Upper lobe of right lung (tissue), 1 donor: Measurements from ENCODE around the gene APBB2. TPM values are rescaled to one million over a fixed set of nuclear protein-coding genes. Genes with fewer than 3 reads are reported as not detected.

Source experiments
- ATAC-seq: fragments of 200-7000 bp; cut with Tn5 transposase; one replicate; pipeline ENCODE4 v1.9.1; 2020; ENCODE audit warnings: mild to moderate bottlenecking, moderate library complexity
- DNase-seq: peaks from one replicate; pipeline ENCODE4 v3.0.0-alpha.2; 2020
- H3K27ac ChIP-seq: fragments of 200-600 bp; one replicate; pipeline ENCODE4 v1.8.0; 2022
- H3K27me3 ChIP-seq: fragments of 200-600 bp; one replicate; pipeline ENCODE4 v1.8.0; 2022; ENCODE audit warnings: mild to moderate bottlenecking
- H3K36me3 ChIP-seq: fragments of 200-600 bp; one replicate; pipeline ENCODE4 v1.8.0; 2022
- H3K4me1 ChIP-seq: fragments of 200-600 bp; one replicate; pipeline ENCODE4 v1.8.0; 2022
- H3K4me3 ChIP-seq: fragments of 200-600 bp; one replicate; pipeline ENCODE4 v1.8.0; 2022; ENCODE audit warnings: mild to moderate bottlenecking
- H3K9me3 ChIP-seq: fragments of 200-600 bp; one replicate; pipeline ENCODE4 v1.8.0; 2022
- intact Hi-C: fragments of 100-400 bp; cut with DNase I; formaldehyde crosslinking; loops from one replicate; pipeline ENCODE4 v1.11.0; 2022
- total RNA-seq: library from RNA; stranded (reverse); fragmentation: NEBNext Ultra II Directional; extraction: Animal tissue kit (Norgen Biotek cat#: 25700); gene quantifications from one replicate; pipeline ENCODE4 v1.2.1, GENCODE V29; 2021
- TF ChIP-seq, protein P1 (sequence below): fragments of 200-600 bp; IDR thresholded peaks from one replicate; pipeline ENCODE4 v1.8.0; 2022; ENCODE audit warnings: antibody characterized with exemption
- donor health status: DM: no; HTN: yes; CAD: no; lungs with severe emphysema.

Gene APBB2
- total RNA-seq, 1 donor from 2014 or later, result 88.2 TPM

DNA sequence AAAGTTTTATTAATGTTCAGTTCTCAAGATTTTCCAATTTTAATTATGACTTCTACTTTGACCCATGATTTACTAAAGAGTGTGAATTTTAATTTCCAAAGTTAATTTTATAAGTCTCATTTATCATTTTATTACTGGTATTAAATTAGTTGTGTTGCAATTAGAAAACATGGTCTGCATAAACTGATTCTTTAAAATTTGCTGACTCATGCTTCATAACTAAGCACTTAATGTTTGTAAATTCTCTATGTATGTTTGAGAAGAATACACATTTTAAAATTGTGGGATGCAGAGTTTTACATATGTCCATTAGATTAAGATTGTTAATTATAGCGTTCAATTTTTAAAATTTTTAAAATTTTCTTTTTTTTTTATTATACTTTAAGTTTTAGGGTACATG is 22.2 kb upstream of the APBB2 start:
- Histone ChIP-seq H3K4me1 (no peaks in the 10 kb centered on the region), H3K27ac (no peak overlapping the region), H3K9me3 (no peaks in the 10 kb centered on the region), H3K27me3 (no peaks in the 10 kb centered on the region), H3K36me3 (no peaks in the 10 kb centered on the region), H3K4me3 (no peak overlapping the region)
- no peak for DNase-seq
- intact Hi-C loops, result no loop called here
- ATAC-seq, result no peak
- TF ChIP-seq, protein P1, sequence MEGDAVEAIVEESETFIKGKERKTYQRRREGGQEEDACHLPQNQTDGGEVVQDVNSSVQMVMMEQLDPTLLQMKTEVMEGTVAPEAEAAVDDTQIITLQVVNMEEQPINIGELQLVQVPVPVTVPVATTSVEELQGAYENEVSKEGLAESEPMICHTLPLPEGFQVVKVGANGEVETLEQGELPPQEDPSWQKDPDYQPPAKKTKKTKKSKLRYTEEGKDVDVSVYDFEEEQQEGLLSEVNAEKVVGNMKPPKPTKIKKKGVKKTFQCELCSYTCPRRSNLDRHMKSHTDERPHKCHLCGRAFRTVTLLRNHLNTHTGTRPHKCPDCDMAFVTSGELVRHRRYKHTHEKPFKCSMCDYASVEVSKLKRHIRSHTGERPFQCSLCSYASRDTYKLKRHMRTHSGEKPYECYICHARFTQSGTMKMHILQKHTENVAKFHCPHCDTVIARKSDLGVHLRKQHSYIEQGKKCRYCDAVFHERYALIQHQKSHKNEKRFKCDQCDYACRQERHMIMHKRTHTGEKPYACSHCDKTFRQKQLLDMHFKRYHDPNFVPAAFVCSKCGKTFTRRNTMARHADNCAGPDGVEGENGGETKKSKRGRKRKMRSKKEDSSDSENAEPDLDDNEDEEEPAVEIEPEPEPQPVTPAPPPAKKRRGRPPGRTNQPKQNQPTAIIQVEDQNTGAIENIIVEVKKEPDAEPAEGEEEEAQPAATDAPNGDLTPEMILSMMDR, result no peak

DNA sequence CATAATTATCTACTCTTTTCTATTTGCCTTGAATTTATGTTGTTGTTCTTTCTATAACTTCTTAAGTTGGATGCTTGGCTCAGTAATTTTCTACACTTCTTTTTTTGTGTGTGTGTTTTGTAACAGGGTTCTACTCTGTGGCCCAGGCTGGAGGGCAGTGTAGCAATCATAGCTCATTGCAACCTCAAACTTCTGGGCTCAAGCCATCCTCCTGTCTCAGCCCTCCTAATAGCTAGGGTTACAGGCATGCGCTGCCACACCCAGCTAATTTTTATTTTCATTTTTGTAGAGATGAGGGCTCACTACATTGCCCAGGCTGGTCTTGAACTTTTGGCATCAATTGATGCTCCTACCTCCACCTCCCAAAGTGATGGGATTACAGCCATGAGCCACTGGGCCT is 21.7 kb upstream of the APBB2 start:
- no peak overlapping the region for H3K4me3 ChIP-seq
- intact Hi-C loops, result no loop called here
- H3K27me3 ChIP-seq, result no peaks in the 10 kb centered on the region
- no peaks in the 10 kb centered on the region for H3K4me1 ChIP-seq
- DNase-seq (no peak), ATAC-seq (no peak)
- no peak overlapping the region for H3K27ac ChIP-seq
- H3K9me3 ChIP-seq, result no peaks in the 10 kb centered on the region
- H3K36me3 ChIP-seq, result no peaks in the 10 kb centered on the region
- TF ChIP-seq, protein P1, result no peak

DNA sequence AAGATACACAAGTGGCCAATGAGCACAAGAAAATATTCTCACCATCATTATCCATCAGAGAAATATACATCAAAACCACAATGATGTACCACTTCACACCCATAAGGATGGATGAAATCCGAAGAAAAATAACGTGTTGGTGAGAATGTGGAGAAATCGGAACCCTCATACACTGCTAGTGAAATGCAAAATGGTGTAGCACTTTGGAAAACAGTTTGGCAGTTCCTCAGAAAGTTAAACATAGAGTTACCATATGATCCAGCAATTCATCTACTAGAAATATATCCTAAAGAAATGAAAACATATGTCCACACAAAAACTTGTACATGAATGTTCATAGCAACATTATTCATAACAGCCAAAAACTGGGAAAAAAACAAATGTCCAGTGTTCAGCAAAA is 18.5 kb upstream of the APBB2 start:
- intact Hi-C loops, result no loop called here

DNA sequence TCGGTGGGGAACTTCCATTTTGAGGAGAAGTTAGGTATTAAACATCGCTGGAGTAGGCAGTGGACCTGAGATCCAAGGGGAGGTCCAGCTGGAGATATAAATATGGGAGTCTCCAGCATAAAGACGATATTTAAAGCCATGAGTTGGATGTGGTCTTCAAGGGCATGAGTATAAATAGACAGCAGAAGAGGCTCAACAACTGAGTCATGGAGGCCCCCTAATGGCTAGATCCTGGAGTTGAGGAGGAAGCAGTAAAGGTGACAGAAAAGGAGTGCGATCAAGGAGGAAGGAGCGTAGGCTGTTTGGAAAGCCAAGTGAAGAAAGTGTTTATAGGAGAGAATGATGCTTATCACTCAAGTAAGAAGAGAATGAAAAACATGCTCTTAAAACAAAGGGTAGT is 18.1 kb upstream of the APBB2 start:
- no peaks in the 10 kb centered on the region for H3K4me1 ChIP-seq
- H3K36me3 ChIP-seq, result no peaks in the 10 kb centered on the region
- intact Hi-C loops, result no loop called here
- H3K9me3 ChIP-seq, result no peaks in the 10 kb centered on the region
- H3K4me3 ChIP-seq, result no peak overlapping the region
- TF ChIP-seq, protein P1, result no peak
- H3K27me3 ChIP-seq, result no peaks in the 10 kb centered on the region
- no peak overlapping the region for H3K27ac ChIP-seq
- no peak for DNase-seq
- ATAC-seq, result no peak

More for the DNA sequence above, 18.5 kb upstream of the APBB2 start:
- DNase-seq, result no peak
- TF ChIP-seq, protein P1, result no peak
- Histone ChIP-seq H3K36me3 (no peaks in the 10 kb centered on the region), H3K9me3 (no peaks in the 10 kb centered on the region), H3K27me3 (no peaks in the 10 kb centered on the region), H3K4me3 (no peak overlapping the region), H3K4me1 (no peaks in the 10 kb centered on the region), H3K27ac (no peak overlapping the region)
- no peak for ATAC-seq

DNA sequence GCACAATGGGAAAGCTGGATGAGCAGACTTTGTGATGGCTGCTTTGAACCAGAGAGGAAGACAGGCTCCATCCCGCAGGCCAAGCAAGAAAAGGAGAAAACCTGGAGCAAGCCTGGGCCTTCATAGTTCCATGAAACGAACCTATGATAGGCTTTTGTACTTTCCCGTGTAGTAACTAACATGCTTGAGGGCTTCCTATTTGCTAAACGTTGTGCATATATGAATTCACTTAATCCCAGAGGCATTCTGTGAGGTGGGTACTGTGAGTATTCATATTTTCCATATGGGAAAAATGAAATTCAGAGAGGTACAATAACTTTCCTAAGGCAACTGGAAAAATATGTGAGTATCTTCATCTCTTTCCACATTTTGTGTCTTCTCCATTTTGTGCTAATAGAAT is 13.6 kb upstream of the APBB2 start:
- Histone ChIP-seq H3K27me3 (no peaks in the 10 kb centered on the region), H3K27ac (no peak overlapping the region), H3K4me1 (no peaks in the 10 kb centered on the region), H3K9me3 (no peaks in the 10 kb centered on the region), H3K4me3 (no peak overlapping the region), H3K36me3 (no peaks in the 10 kb centered on the region)
- ATAC-seq (no peak), DNase-seq (no peak)
- intact Hi-C loops, result no loop called here
- TF ChIP-seq, protein P1, result no peak

DNA sequence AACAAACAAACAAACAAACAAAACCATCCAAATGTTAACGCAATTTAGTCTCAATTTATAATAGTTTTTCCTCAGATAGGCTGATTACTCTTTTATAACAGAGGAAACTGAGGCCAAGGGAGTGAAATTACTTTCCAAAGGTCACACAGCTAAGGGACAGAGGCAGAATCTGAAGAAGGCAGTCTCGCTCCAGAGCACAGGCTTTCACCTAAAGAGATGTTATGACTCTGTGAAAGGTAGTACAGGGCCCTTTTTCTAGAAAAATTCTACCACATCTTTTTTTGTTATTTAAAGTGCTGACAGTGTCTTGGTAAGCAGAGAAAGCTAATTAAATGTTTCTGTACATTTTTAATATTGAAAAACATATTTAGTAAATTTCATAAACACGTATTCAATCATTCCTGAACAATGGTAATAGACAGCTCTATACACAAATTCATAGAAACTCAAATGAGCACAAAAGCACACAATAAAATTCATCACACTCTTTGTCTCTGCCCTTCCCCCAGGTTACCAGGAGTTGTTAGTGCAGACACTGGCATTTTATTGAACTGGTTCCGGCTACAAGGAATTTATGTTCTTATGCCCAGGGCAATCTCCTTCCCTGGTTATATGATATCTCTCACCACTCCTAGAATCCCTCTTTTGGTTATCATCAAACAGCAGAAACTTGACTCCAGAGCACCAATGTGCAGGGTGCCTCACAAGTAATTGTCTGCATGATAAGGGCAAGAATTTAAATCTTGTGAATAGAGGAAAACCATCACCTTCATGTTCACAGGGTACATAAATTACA is 7.7 kb upstream of the APBB2 start:
- no peak overlapping the region for H3K4me3 ChIP-seq
- H3K27ac ChIP-seq, result no peak overlapping the region
- H3K9me3 ChIP-seq, result no peaks in the 10 kb centered on the region
- no peaks in the 10 kb centered on the region for H3K36me3 ChIP-seq
- intact Hi-C loops, result no loop called here
- H3K27me3 ChIP-seq, result no peaks in the 10 kb centered on the region
- no peak for ATAC-seq
- TF ChIP-seq, protein P1, result no peak
- no peak for DNase-seq
- peaks cover 2% of the 10 kb centered on the region for H3K4me1 ChIP-seq
